Left ventricle myocardium inferior (tissue), 1 donor: ENCODE measurements around the gene UXS1. TPM values are rescaled to one million over a fixed set of nuclear protein-coding genes. Genes with fewer than 3 reads are reported as not detected.

ENCODE experiments used
- DNase-seq: peaks from one replicate; pipeline ENCODE4 v3.0.0-alpha.2; 2020
- H3K27ac ChIP-seq: fragments of 200-600 bp; replicated peaks from 2 replicates; pipeline ENCODE4 v1.8.0; 2021
- H3K27me3 ChIP-seq: fragments of 200-600 bp; 2 replicates; pipeline ENCODE4 v1.8.0; 2021; ENCODE audit warnings: low read depth
- H3K36me3 ChIP-seq: fragments of 200-600 bp; 2 replicates; pipeline ENCODE4 v1.8.0; 2021
- H3K4me1 ChIP-seq: fragments of 200-600 bp; 2 replicates; pipeline ENCODE4 v1.8.0; 2021
- H3K4me3 ChIP-seq: fragments of 200-600 bp; 2 replicates; pipeline ENCODE4 v1.8.0; 2021; ENCODE audit warnings: mild to moderate bottlenecking, moderate library complexity
- H3K9me3 ChIP-seq: fragments of 200-600 bp; replicated peaks from 2 replicates; pipeline ENCODE4 v1.8.0; 2021
- CTCF ChIP-seq: fragments of 200-600 bp; IDR thresholded peaks from 2 replicates; pipeline ENCODE4 v1.8.0; 2021; ENCODE audit warnings: antibody characterized with exemption, mild to moderate bottlenecking, borderline replicate concordance
- intact Hi-C: fragments of 100-400 bp; cut with micrococcal nuclease; formaldehyde crosslinking; loops from one replicate; pipeline ENCODE4 v1.11.0; 2022
- total RNA-seq: library from RNA; stranded (reverse); fragmentation: NEBNext Ultra II Directional; extraction: Animal tissue kit (Norgen Biotek cat#: 25700); gene quantifications from one replicate; pipeline ENCODE4 v1.2.1, GENCODE V29; 2021
- donor health status: DM: no; HTN: yes; CAD: no; lungs with severe emphysema.

The UXS1 gene
- total RNA-seq, 1 donor from 2014 or later, result 26.7 TPM

- H3K27me3 ChIP-seq, result no peaks in the 10 kb centered on the region
- no peak overlapping the region for H3K4me3 ChIP-seq
- no peaks in the 10 kb centered on the region for H3K9me3 ChIP-seq
- DNase-seq, result no peak
- no peaks in the 10 kb centered on the region for H3K4me1 ChIP-seq
- no peak overlapping the region for H3K27ac ChIP-seq
- TF ChIP-seq CTCF, result no peak
- intact Hi-C loops, result no loop called here
- H3K36me3 ChIP-seq, result no peaks in the 10 kb centered on the region
Observed at GRCh38 chr2:106059416-106060065, 134.6 kb downstream of the UXS1 start.

- no peaks in the 10 kb centered on the region for H3K36me3 ChIP-seq
- intact Hi-C loops, result no loop called here
- TF ChIP-seq CTCF, result no peak
- H3K4me1 ChIP-seq, result no peaks in the 10 kb centered on the region
- no peaks in the 10 kb centered on the region for H3K27me3 ChIP-seq
- H3K4me3 ChIP-seq, result no peak overlapping the region
- H3K27ac ChIP-seq, result no peak overlapping the region
- no peaks in the 10 kb centered on the region for H3K9me3 ChIP-seq
- DNase-seq, result no peak
Observed at GRCh38 chr2:106058469-106059137, 135.5 kb downstream of the UXS1 start.

- H3K27me3 ChIP-seq, result no peaks in the 10 kb centered on the region
- no peak overlapping the region for H3K4me3 ChIP-seq
- no peaks in the 10 kb centered on the region for H3K36me3 ChIP-seq
- no peak for TF ChIP-seq CTCF
- H3K9me3 ChIP-seq, result no peaks in the 10 kb centered on the region
- no peaks in the 10 kb centered on the region for H3K4me1 ChIP-seq
- H3K27ac ChIP-seq, result no peak overlapping the region
- DNase-seq, result no peak
- intact Hi-C loops, result no loop called here
Observed at GRCh38 chr2:106057206-106057605, 136.9 kb downstream of the UXS1 start.

- TF ChIP-seq CTCF, result no peak
- no peak for DNase-seq
- Histone ChIP-seq H3K27ac (no peak overlapping the region), H3K9me3 (no peaks in the 10 kb centered on the region), H3K4me3 (no peak overlapping the region), H3K36me3 (no peaks in the 10 kb centered on the region), H3K4me1 (no peaks in the 10 kb centered on the region), H3K27me3 (no peaks in the 10 kb centered on the region)
- intact Hi-C loops, result no loop called here
Observed at GRCh38 chr2:106054880-106055655, 139.0 kb downstream of the UXS1 start.

GRCh38 chr2:106054321-106054720 is 139.8 kb downstream of the UXS1 start:
- Histone ChIP-seq H3K36me3 (no peaks in the 10 kb centered on the region), H3K27ac (no peak overlapping the region), H3K9me3 (no peaks in the 10 kb centered on the region), H3K4me1 (no peaks in the 10 kb centered on the region), H3K27me3 (no peaks in the 10 kb centered on the region), H3K4me3 (no peak overlapping the region)
- intact Hi-C loops, result no loop called here
- no peak for DNase-seq
- TF ChIP-seq CTCF, result no peak
